TTC549 (cell line): ENCODE data around the gene HYLS1.

Experiments
- FAIRE-seq: peaks from 2 replicates; lab custom pipeline; 2012; peaks lifted over from hg19 to GRCh38; lab: Jason Lieb, UNC

The HYLS1 gene

GRCh38 chr11:125934473-125934872, 47.0 kb downstream of the HYLS1 start:
- no peak for FAIRE-seq

- no peak for FAIRE-seq
Observed at GRCh38 chr11:125935056-125935455, 47.6 kb downstream of the HYLS1 start.

- no peak for FAIRE-seq
Observed at GRCh38 chr11:125935618-125936199, 48.2 kb downstream of the HYLS1 start.

GRCh38 chr11:125938418-125938817, 51.0 kb downstream of the HYLS1 start:
- FAIRE-seq, result no peak

- no peak for FAIRE-seq
Observed at GRCh38 chr11:125939081-125939521, 51.6 kb downstream of the HYLS1 start.

GRCh38 chr11:125940145-125940544, 52.7 kb downstream of the HYLS1 start:
- no peak for FAIRE-seq

- FAIRE-seq, result no peak
Observed at GRCh38 chr11:125941267-125941618, 53.8 kb downstream of the HYLS1 start.

- no peak for FAIRE-seq
Observed at GRCh38 chr11:125941619-125942611, 54.4 kb downstream of the HYLS1 start.

- no peak for FAIRE-seq
Observed at GRCh38 chr11:125942771-125943428, 55.4 kb downstream of the HYLS1 start.

GRCh38 chr11:125943661-125944349, 56.3 kb downstream of the HYLS1 start:
- FAIRE-seq, result no peak

- no peak for FAIRE-seq
Observed at GRCh38 chr11:125944350-125945010, 57.0 kb downstream of the HYLS1 start.

GRCh38 chr11:125945011-125945796, 57.7 kb downstream of the HYLS1 start:
- no peak for FAIRE-seq

GRCh38 chr11:125945797-125946520, 58.5 kb downstream of the HYLS1 start, which contains the start of gene VSIG10L2:
VSIG10L2 (plus strand) TSS chr11:125946044; CDS start chr11:125946056, 12 bp downstream.
- FAIRE-seq, result no peak

- FAIRE-seq, result no peak
Observed at GRCh38 chr11:125946712-125947418, 59.4 kb downstream of the HYLS1 start.

- no peak for FAIRE-seq
Observed at GRCh38 chr11:125947419-125948277, 60.2 kb downstream of the HYLS1 start.

GRCh38 chr11:125948278-125949051, 61.0 kb downstream of the HYLS1 start:
- FAIRE-seq, result no peak

GRCh38 chr11:125949271-125950177, 62.1 kb downstream of the HYLS1 start:
- no peak for FAIRE-seq
